Neural cell (in vitro differentiated cells): Measurements from ENCODE around the gene SNTG2. TPM values are rescaled to one million over a fixed set of nuclear protein-coding genes. Genes with fewer than 3 reads are reported as not detected.

Experiments
- H2AFZ ChIP-seq: fragments of 200-600, 300-800 bp; sonication (generic), shearing (Covaris generic); 2 replicates; pipeline ENCODE4 v1.6.0; 2014; ENCODE audit warnings: low read depth, mild to moderate bottlenecking, antibody characterized with exemption, low read length, moderate library complexity
- H3F3A ChIP-seq: fragments of 200-600 bp; shearing (Covaris generic); 2 replicates; pipeline ENCODE4 v1.6.1; 2016; ENCODE audit warnings: mild to moderate bottlenecking, moderate library complexity, mixed read lengths, antibody characterized with exemption, low read length; ENCODE audit not compliant: insufficient read depth, poor library complexity, severe bottlenecking
- H3K27ac ChIP-seq: fragments of 200-600, 300-800 bp; sonication (generic), shearing (Covaris generic); 2 replicates; pipeline ENCODE4 v1.5.1; 2014; ENCODE audit warnings: mild to moderate bottlenecking, low read length, moderate library complexity
- H3K27me3 ChIP-seq: fragments of 300-800, 200-600 bp; sonication (generic), shearing (Covaris generic); 2 replicates; pipeline ENCODE4 v1.6.0; 2014; ENCODE audit warnings: mild to moderate bottlenecking, low read depth, low read length, moderate library complexity; ENCODE audit not compliant: insufficient read depth
- H3K36me3 ChIP-seq: fragments of 300-800, 200-600 bp; sonication (generic), shearing (Covaris generic); 2 replicates; pipeline ENCODE4 v1.5.1; 2014; ENCODE audit warnings: mild to moderate bottlenecking, antibody characterized with exemption, low read length, moderate library complexity; ENCODE audit not compliant: insufficient read depth
- H3K4me2 ChIP-seq: fragments of 300-800, 200-600 bp; sonication (generic), shearing (Covaris generic); 2 replicates; pipeline ENCODE4 v1.6.0; 2014; ENCODE audit warnings: mild to moderate bottlenecking, low read length
- H3K4me3 ChIP-seq: fragments of 300-800, 200-600 bp; sonication (generic), shearing (Covaris generic); 2 replicates; pipeline ENCODE4 v1.5.1; 2014; ENCODE audit warnings: mild to moderate bottlenecking, low read length, moderate library complexity
- H3K79me2 ChIP-seq: fragments of 200-600 bp; shearing (Covaris generic); replicated peaks from 2 replicates; pipeline ENCODE4 v1.6.0; 2014; ENCODE audit warnings: mild to moderate bottlenecking, low read length, moderate library complexity; ENCODE audit not compliant: insufficient read depth
- H3K9ac ChIP-seq: fragments of 300-800, 200-600 bp; sonication (generic), shearing (Covaris generic); 2 replicates; pipeline ENCODE4 v1.6.1; 2016; ENCODE audit warnings: mild to moderate bottlenecking, low read length, mixed read lengths
- H3K9me2 ChIP-seq: fragments of 200-600 bp; shearing (Covaris generic); 2 replicates; pipeline ENCODE4 v1.6.1; 2016; ENCODE audit warnings: mild to moderate bottlenecking, low read length, mixed read lengths; ENCODE audit not compliant: insufficient read depth
- H3K9me3 ChIP-seq: fragments of 200-600, 300-800 bp; sonication (generic), shearing (Covaris generic); 2 replicates; pipeline ENCODE4 v1.6.1; 2016; ENCODE audit warnings: mild to moderate bottlenecking, mixed run types, low read length, moderate library complexity, mixed read lengths
- H4K20me1 ChIP-seq: fragments of 200-600 bp; shearing (Covaris generic); 2 replicates; pipeline ENCODE4 v1.6.1; 2016; ENCODE audit warnings: mild to moderate bottlenecking, mixed run types; ENCODE audit not compliant: insufficient read depth
- CTCF ChIP-seq: fragments of 450-650 bp; IDR thresholded peaks from 2 replicates; pipeline ENCODE4 v1.5.1; 2014; ENCODE audit warnings: antibody characterized with exemption, mild to moderate bottlenecking, moderate library complexity; ENCODE audit not compliant: poor library complexity, severe bottlenecking
- EP300 ChIP-seq: fragments of 450-650 bp; conservative IDR thresholded peaks from 2 replicates; pipeline ENCODE4 v1.6.1; 2014; ENCODE audit warnings: antibody characterized with exemption, mild to moderate bottlenecking, moderate library complexity; ENCODE audit not compliant: poor library complexity, severe bottlenecking
- EZH2 ChIP-seq: fragments of 200-600, 300-800 bp; shearing (Covaris generic), sonication (generic); IDR thresholded peaks from 2 replicates; pipeline ENCODE4 v1.6.1; 2014; ENCODE audit warnings: antibody characterized with exemption, low read length, borderline replicate concordance, mild to moderate bottlenecking; ENCODE audit not compliant: insufficient read depth, poor library complexity, severe bottlenecking
- MXI1 ChIP-seq: fragments of 450-650 bp; conservative IDR thresholded peaks from 2 replicates; pipeline ENCODE4 v1.6.1; 2014; ENCODE audit warnings: antibody characterized with exemption, mild to moderate bottlenecking; ENCODE audit not compliant: poor library complexity, severe bottlenecking
- POLR2AphosphoS5 ChIP-seq: IDR thresholded peaks from 2 replicates; pipeline ENCODE4 v1.6.1; 2012
- RAD21 ChIP-seq: fragments of 450-650 bp; conservative IDR thresholded peaks from 2 replicates; pipeline ENCODE4 v1.6.1; 2014; ENCODE audit warnings: antibody characterized with exemption, mild to moderate bottlenecking, moderate library complexity
- REST ChIP-seq: IDR thresholded peaks from 2 replicates; pipeline ENCODE4 v1.6.1; 2012; ENCODE audit warnings: borderline replicate concordance
- SMC3 ChIP-seq: fragments of 450-650 bp; conservative IDR thresholded peaks from 2 replicates; pipeline ENCODE4 v1.6.1; 2014; ENCODE audit warnings: antibody characterized with exemption, mild to moderate bottlenecking, moderate library complexity; ENCODE audit not compliant: poor library complexity
- TAF1 ChIP-seq: IDR thresholded peaks from 2 replicates; pipeline ENCODE4 v1.6.1; 2012; ENCODE audit warnings: low read depth
- polyA plus RNA-seq: library from polyadenylated mRNA; depleted of rRNA; stranded (reverse); fragments of >200 nt; gene quantifications from 2 replicates; pipeline ENCODE4 v1.2.3, GENCODE V29; 2014

The SNTG2 gene
- polyA plus RNA-seq, 1 donor from 2014 or later: not detected

GRCh38 chr2:1011006-1011405 lies 60.4 kb downstream of the SNTG2 start:
- no peak overlapping the region for H3K27ac ChIP-seq
- H3K9me3 ChIP-seq: no peaks in the 10 kb centered on the region
- TF ChIP-seq POLR2AphosphoS5 (no peak), EP300 (no peak), MXI1 (no peak), CTCF (no peak), SMC3 (no peak), REST (no peak), EZH2 (no peak), TAF1 (no peak), RAD21 (no peak)
- no peak overlapping the region for H3K4me2 ChIP-seq
- H3K79me2 ChIP-seq: no peaks in the 10 kb centered on the region
- H3K27me3 ChIP-seq: no peaks in the 10 kb centered on the region
- H2AFZ ChIP-seq: no peak overlapping the region
- H3K9ac ChIP-seq: no peak overlapping the region
- H4K20me1 ChIP-seq: no peaks in the 10 kb centered on the region
- H3K9me2 ChIP-seq: no peaks in the 10 kb centered on the region
- no peaks in the 10 kb centered on the region for H3K36me3 ChIP-seq
- H3K4me3 ChIP-seq: no peak overlapping the region
- H3F3A ChIP-seq: no peaks in the 10 kb centered on the region

- no peaks in the 10 kb centered on the region for H3K36me3 ChIP-seq
- H3K9me3 ChIP-seq: no peaks in the 10 kb centered on the region
- no peaks in the 10 kb centered on the region for H3F3A ChIP-seq
- TF ChIP-seq TAF1: no peak
- TF ChIP-seq EZH2: no peak
- no peak for TF ChIP-seq CTCF
- no peak for TF ChIP-seq SMC3
- TF ChIP-seq REST: peak; percentile 63
- TF ChIP-seq POLR2AphosphoS5: peak; percentile 99
- no peak for TF ChIP-seq MXI1
- TF ChIP-seq EP300: peak; percentile 98
- no peak for TF ChIP-seq RAD21
- no peak overlapping the region for H3K9ac ChIP-seq
- no peaks in the 10 kb centered on the region for H3K27me3 ChIP-seq
- no peak overlapping the region for H2AFZ ChIP-seq
- H3K79me2 ChIP-seq: no peaks in the 10 kb centered on the region
- H3K9me2 ChIP-seq: no peaks in the 10 kb centered on the region
- no peaks in the 10 kb centered on the region for H4K20me1 ChIP-seq
- peak overlapping the region; percentile 48 for H3K27ac ChIP-seq
- H3K4me2 ChIP-seq: no peak overlapping the region
- H3K4me3 ChIP-seq: no peak overlapping the region
These were observed 61.3 kb downstream of the SNTG2 start for GRCh38 chr2:1011985-1012384.
